KMS-11 (cell line): ENCODE data around the gene SMIM1.

ENCODE experiments used
- H2AFZ ChIP-seq: fragments of 200-600 bp; sonication (generic); 2 replicates; pipeline ENCODE4 v1.6.1; 2016; ENCODE audit warnings: antibody characterized with exemption, mixed run types, low read depth
- H3K27ac ChIP-seq: fragments of 200-600 bp; sonication (generic); 2 replicates; pipeline ENCODE4 v1.6.1; 2016; ENCODE audit warnings: mild to moderate bottlenecking, mixed run types
- H3K27me3 ChIP-seq: fragments of 200-600 bp; sonication (generic); 2 replicates; pipeline ENCODE4 v1.6.1; 2017; ENCODE audit warnings: mild to moderate bottlenecking, low read depth, mixed run types, moderate library complexity; ENCODE audit not compliant: insufficient read depth
- H3K36me3 ChIP-seq: fragments of 200-600 bp; sonication (generic); 2 replicates; pipeline ENCODE4 v1.6.1; 2017; ENCODE audit warnings: mild to moderate bottlenecking, mixed run types; ENCODE audit not compliant: insufficient read depth
- H3K4me1 ChIP-seq: fragments of 200-600 bp; sonication (generic); 2 replicates; pipeline ENCODE4 v1.6.1; 2016; ENCODE audit warnings: mild to moderate bottlenecking, low read depth, mixed run types; ENCODE audit not compliant: poor library complexity, severe bottlenecking
- H3K4me2 ChIP-seq: fragments of 200-600 bp; sonication (generic); 2 replicates; pipeline ENCODE4 v1.7.0; 2016; ENCODE audit warnings: mild to moderate bottlenecking, mixed run types
- H3K4me3 ChIP-seq: fragments of 200-600 bp; sonication (generic); IDR thresholded peaks from 2 replicates; pipeline ENCODE4 v1.6.1; 2017; ENCODE audit warnings: low read depth, low read length, mixed read lengths; ENCODE audit not compliant: insufficient read depth
- H3K79me2 ChIP-seq: fragments of 200-600 bp; sonication (generic); 2 replicates; pipeline ENCODE4 v1.6.1; 2016; ENCODE audit warnings: low read depth, mixed run types; ENCODE audit not compliant: insufficient read depth
- H3K9ac ChIP-seq: fragments of 200-600 bp; sonication (generic); 2 replicates; pipeline ENCODE4 v1.6.1; 2016; ENCODE audit warnings: mild to moderate bottlenecking, mixed run types
- H4K20me1 ChIP-seq: fragments of 200-600 bp; sonication (generic); 2 replicates; pipeline ENCODE4 v1.6.1; 2016; ENCODE audit warnings: mild to moderate bottlenecking, mixed run types; ENCODE audit not compliant: insufficient read depth
- CTCF ChIP-seq: fragments of 200-600 bp; sonication (generic); conservative IDR thresholded peaks from 2 replicates; pipeline ENCODE4 v1.6.1; 2017; ENCODE audit warnings: low read depth, mild to moderate bottlenecking, antibody characterized with exemption, low read length, moderate library complexity, mixed read lengths

The SMIM1 gene

DNA sequence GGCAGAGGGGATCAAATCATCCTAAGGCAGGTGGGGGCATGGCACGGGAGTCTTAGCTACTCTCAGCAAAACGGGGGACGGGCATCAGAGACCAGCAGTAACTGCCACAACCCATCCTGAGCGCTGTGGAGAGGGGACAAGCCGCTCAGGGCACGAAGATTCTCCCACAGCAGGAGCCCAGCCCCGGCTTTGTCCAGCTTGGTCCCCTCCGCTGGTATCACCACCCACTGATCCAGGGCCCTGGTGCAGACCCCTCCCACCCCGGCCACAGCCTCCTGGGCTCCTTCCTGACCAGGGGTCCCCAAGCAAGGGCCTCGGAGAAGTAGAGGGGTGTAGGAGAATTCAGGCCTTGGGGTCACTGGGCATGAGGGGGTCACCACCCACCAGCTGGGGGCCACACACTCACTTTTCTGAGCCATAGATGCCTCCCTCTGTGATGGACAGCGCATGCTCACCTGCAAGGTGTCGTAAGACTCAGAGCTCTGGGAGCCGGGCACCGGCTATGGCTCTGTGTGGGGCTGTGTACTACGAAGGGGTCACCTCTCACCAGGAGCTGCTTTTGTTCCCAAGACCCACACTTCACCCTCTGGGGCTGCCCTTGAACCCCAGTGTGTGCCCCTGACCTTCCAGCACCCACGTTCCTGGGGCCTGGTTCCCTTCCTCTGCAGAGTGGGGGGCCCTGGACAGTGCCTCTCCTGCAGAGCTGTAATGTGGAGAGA is 2.3 kb upstream of the SMIM1 start:
- H3K4me3 ChIP-seq, result no peak overlapping the region
- peaks cover 59% of the 10 kb centered on the region for H3K27me3 ChIP-seq
- H4K20me1 ChIP-seq, result no peaks in the 10 kb centered on the region
- H3K4me1 ChIP-seq, result peaks cover 6% of the 10 kb centered on the region
- no peak for TF ChIP-seq CTCF
- no peak overlapping the region for H2AFZ ChIP-seq
- no peak overlapping the region for H3K4me2 ChIP-seq
- no peaks in the 10 kb centered on the region for H3K79me2 ChIP-seq
- H3K9ac ChIP-seq, result no peak overlapping the region
- H3K36me3 ChIP-seq, result no peaks in the 10 kb centered on the region
- H3K27ac ChIP-seq, result no peak overlapping the region

DNA sequence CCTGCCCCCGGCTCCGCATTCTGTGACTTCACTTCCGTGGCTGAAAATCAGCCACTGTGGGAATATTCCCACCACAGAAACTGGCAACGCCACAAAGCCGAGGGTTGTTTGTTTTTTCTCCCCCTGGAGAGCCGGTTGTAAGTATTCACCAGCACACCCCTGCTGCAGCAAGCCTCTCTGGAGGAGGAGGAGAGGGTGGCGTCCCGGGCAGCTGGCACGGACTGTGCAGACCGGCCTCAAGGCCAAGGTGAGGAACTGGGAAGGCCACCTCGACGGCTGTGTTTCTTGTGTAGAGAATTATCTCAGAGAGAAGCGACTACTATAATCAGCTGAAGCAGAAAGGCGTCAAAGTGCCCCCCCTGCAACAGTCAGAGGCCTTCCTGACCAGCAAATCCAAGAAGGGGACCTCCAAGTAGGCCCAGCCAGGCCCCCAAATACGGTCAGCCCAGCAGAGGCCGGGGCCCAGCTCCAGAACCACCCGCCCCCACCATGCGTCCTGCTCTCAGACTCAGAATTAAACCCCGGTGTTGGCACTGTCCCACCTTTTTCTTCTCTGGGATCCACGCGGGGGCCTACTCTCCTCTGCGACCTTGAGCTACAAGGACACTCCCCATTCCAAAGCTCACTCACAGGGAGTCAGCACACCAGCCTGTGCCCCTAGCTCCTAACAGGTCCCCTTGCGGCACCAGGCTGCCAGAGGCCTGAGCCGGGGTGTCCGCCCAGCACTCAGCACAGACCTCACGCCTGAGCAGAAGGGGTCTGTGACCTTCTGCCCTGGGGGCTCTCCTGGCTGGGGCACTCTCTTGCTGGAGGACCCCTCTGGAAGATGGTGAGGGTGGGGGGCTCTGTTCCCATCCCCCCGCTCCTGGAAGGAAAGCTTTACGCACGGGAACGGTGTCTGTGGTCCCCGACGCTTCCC is 1.2 kb upstream of the SMIM1 start:
- peak overlapping the region; percentile 69 for H2AFZ ChIP-seq
- H3K4me1 ChIP-seq, result peaks cover 15% of the 10 kb centered on the region
- no peaks in the 10 kb centered on the region for H3K79me2 ChIP-seq
- H3K27ac ChIP-seq, result no peak overlapping the region
- H3K9ac ChIP-seq, result peak overlapping the region; percentile 25; the same call in 1 of the 2 replicates
- peak overlapping the region; percentile 14 for H3K4me3 ChIP-seq
- H3K27me3 ChIP-seq, result peaks cover 48% of the 10 kb centered on the region
- no peak for TF ChIP-seq CTCF
- no peaks in the 10 kb centered on the region for H4K20me1 ChIP-seq
- H3K36me3 ChIP-seq, result no peaks in the 10 kb centered on the region
- H3K4me2 ChIP-seq, result peak overlapping the region; percentile 71

DNA sequence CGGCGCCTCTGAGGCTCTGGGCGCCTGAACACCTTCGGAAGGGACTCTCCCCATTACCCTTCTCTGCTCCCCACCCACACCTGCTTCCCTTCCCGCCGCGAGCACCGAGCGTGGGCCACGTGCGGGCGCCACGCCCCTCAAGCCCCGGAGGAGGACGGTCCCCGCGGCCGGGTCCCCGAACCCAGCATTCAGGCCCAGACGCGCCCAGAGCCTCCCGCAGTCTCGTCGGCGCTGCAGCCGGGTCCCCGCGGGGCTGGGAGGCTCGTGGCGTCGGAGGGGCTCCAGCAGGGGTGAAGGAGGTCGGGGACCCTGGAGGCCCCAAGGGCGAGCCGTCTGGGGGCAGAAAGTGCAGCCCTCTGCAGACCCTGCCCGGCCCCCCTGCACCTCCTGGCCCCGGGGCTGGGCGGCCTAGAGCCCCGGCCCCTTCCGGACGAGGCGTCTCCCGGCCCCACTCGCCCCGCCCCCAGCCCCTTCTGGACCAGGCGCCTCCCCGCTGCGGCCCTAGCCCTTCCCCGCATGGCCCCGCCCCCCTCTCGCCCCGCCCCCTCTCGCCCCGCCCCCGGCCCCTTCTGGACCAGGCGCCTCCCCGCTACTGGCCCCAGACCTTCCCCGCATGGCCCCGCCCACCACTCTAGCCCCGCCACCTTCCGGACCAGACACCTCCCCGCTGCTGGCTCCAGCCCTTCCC is 378 bp upstream of the SMIM1 start:
- TF ChIP-seq CTCF, result no peak
- Histone ChIP-seq H3K27me3 (peaks cover 40% of the 10 kb centered on the region), H3K27ac (no peak overlapping the region), H3K4me3 (peak overlapping the region; percentile 38), H2AFZ (peak overlapping the region; percentile 69), H3K79me2 (no peaks in the 10 kb centered on the region), H3K36me3 (no peaks in the 10 kb centered on the region), H3K9ac (peak overlapping the region; percentile 25; the same call in 1 of the 2 replicates), H3K4me2 (peak overlapping the region; percentile 71), H4K20me1 (no peaks in the 10 kb centered on the region), H3K4me1 (peaks cover 15% of the 10 kb centered on the region)

GRCh38 chr1:3773572-3774275 is 1.2 kb downstream of the SMIM1 start:
- Histone ChIP-seq H3K4me1 (peaks cover 15% of the 10 kb centered on the region), H3K79me2 (no peaks in the 10 kb centered on the region), H4K20me1 (no peaks in the 10 kb centered on the region), H2AFZ (no peak overlapping the region), H3K36me3 (no peaks in the 10 kb centered on the region), H3K4me2 (no peak overlapping the region), H3K27me3 (peaks cover 24% of the 10 kb centered on the region), H3K9ac (no peak overlapping the region), H3K27ac (no peak overlapping the region), H3K4me3 (peak overlapping the region; percentile 5)
- no peak for TF ChIP-seq CTCF
